Measurements from ENCODE around the gene SLC9A8. TPM values are rescaled to one million over a fixed set of nuclear protein-coding genes. Genes with fewer than 3 reads are reported as not detected.
A peak's percentile ranks its signal among the peaks of the same experiment; 100 is the strongest.

Gene SLC9A8
- total and polyA plus RNA-seq, 2 of the 8 experiments (the other 6 are each of a cell fraction or from before 2014, with no cell fraction given): 3.2 to 6.2 TPM

DNA sequence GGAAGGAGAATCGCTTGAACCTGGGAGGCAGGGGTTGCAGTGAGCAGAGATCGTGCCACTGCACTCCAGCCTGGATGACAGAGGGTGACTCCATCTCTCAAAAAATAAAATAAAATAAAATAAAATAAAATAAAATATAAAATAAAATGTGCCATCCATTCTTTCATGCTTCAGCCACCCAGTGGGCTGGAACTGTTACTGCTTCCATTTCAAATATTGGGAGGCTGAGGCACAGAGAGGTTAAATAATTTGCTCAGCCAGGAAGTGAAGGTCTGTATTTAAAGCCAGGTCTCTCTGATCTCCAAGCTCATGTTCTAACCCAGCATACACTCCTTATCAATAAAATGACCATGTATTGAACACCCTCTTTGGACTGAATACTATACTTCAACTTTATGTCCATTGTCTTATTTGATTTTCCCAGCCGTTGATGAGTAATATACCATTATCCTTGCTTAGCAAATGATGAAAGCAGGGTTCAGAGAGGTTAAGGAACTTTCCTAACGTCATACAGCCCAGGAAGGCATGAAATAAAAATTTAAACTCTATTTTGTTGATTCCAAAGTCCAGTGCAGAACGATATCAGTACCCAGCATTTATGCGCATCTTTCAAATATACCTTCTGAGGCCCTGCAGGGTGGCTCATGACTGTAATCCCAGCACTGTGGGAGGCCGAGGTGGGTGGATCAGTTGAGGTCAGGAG is 25.8 kb upstream of the SLC9A8 start:
- Histone ChIP-seq H3K27ac (ENCODE audit: low read depth, low read length) (no peak overlapping the region), H4K5ac (ENCODE audit: insufficient read length, low read depth, low read length) (no peak overlapping the region), H3K79me1 (ENCODE audit: low read depth, low read length) (no peaks in the 10 kb centered on the region), H2BK12ac (ENCODE audit: low read depth, low read length) (no peak overlapping the region), H4K20me1 (replicated peaks in 1 of 2; ENCODE audit: control insufficient read depth in 1 of 2, insufficient read depth in 2 of 2, low read length in 2 of 2) (no peaks in the 10 kb centered on the region), H3K56ac (replicated peaks; ENCODE audit: insufficient read length, low read depth, low read length) (no peak overlapping the region), H3K36me3 (ENCODE audit: control insufficient read depth in 2 of 4, insufficient read depth in 4 of 4, low read length in 3 of 4) (no peaks in the 10 kb centered on the region), H4K8ac (ENCODE audit: extremely low read depth, insufficient read depth, low read length) (no peak overlapping the region), H2AK5ac (ENCODE audit: low read depth, low read length) (no peak overlapping the region), H3K9me3 (ENCODE audit: insufficient read depth in 2 of 2, low read depth in 1 of 2, low read length in 1 of 2) (no peaks in the 10 kb centered on the region), H3K4me3 (ENCODE audit: extremely low read depth in 1 of 4, insufficient read depth in 2 of 4, low read depth in 3 of 4, low read length in 4 of 4) (no peak overlapping the region), H3K27me3 (replicated peaks in 1 of 4; ENCODE audit: control insufficient read depth in 3 of 4, extremely low read depth in 1 of 4, insufficient read depth in 3 of 4, low read length in 3 of 4) (no peaks in the 10 kb centered on the region), H3K4me1 (replicated peaks in 1 of 4; ENCODE audit: control insufficient read depth in 3 of 4, insufficient read depth in 4 of 4, low read length in 3 of 4) (no peaks in the 10 kb centered on the region; a peak in 1 of 7 replicates), H3K14ac (ENCODE audit: insufficient read length) (no peak overlapping the region), H2AFZ (ENCODE audit: low read length) (no peak overlapping the region), H3K18ac (ENCODE audit: extremely low read depth, low read length) (no peak overlapping the region), H4K91ac (replicated peaks; ENCODE audit: insufficient read length, low read length) (no peak overlapping the region), H3K4me2 (ENCODE audit: insufficient read depth in 1 of 2, low read depth in 2 of 2, low read length in 2 of 2) (no peak overlapping the region), H2BK120ac (replicated peaks; ENCODE audit: low read depth, low read length) (no peak overlapping the region), H2BK5ac (ENCODE audit: low read depth, low read length) (no peak overlapping the region), H2BK20ac (ENCODE audit: low read length) (no peak overlapping the region), H3K79me2 (ENCODE audit: control insufficient read depth in 1 of 2, insufficient read depth in 2 of 2, low read length in 2 of 2) (no peaks in the 10 kb centered on the region), H2BK15ac (ENCODE audit: low read length) (no peak overlapping the region), H3K23ac (ENCODE audit: insufficient read length) (no peak overlapping the region), H3K9ac (replicated peaks in 1 of 4; ENCODE audit: extremely low read depth in 1 of 4, low read depth in 3 of 4, low read length in 3 of 4) (no peak overlapping the region), H3K23me2 (ENCODE audit: low read depth, low read length) (no peaks in the 10 kb centered on the region), H3K4ac (replicated peaks; ENCODE audit: insufficient read length, low read depth, low read length) (no peak overlapping the region)
- TF ChIP-seq, protein P1, sequence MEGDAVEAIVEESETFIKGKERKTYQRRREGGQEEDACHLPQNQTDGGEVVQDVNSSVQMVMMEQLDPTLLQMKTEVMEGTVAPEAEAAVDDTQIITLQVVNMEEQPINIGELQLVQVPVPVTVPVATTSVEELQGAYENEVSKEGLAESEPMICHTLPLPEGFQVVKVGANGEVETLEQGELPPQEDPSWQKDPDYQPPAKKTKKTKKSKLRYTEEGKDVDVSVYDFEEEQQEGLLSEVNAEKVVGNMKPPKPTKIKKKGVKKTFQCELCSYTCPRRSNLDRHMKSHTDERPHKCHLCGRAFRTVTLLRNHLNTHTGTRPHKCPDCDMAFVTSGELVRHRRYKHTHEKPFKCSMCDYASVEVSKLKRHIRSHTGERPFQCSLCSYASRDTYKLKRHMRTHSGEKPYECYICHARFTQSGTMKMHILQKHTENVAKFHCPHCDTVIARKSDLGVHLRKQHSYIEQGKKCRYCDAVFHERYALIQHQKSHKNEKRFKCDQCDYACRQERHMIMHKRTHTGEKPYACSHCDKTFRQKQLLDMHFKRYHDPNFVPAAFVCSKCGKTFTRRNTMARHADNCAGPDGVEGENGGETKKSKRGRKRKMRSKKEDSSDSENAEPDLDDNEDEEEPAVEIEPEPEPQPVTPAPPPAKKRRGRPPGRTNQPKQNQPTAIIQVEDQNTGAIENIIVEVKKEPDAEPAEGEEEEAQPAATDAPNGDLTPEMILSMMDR (IDR thresholded peaks at IDR 0.05; ENCODE audit: control extremely low read depth in 1 of 3, insufficient read depth in 1 of 3, low read depth in 1 of 3, low read length in 3 of 3): peak in 2 of 3 experiments; percentile 36 to 39; a peak in 2 of 4 replicates
- peak; percentile 41 to 65 for TF ChIP-seq RAD21 (IDR thresholded peaks at IDR 0.05 in 1 of 2, conservative IDR thresholded peaks at IDR 0.05 in 1 of 2; ENCODE audit: low read depth in 2 of 2, low read length in 2 of 2)
- no peak for TF ChIP-seq CEBPB (IDR thresholded peaks at IDR 0.05; ENCODE audit: low read depth, low read length)
- CTCF ChIA-PET (ENCODE audit: partially characterized antibody): interaction anchor here (0.7 to 4.5 kb wide), 12 partner anchors 9 to 177 kb away, joined by 3 to 16 read pairs (median 4); no protein-coding TSS in a partner anchor
- POLR2A ChIA-PET (ENCODE audit: partially characterized antibody): interaction anchor here (1.7 kb wide), 1 partner anchor 74 kb away, joined by 4 read pairs; the partner anchor contains the start of gene B4GALT5
- FAIRE-seq (no peak), DNase-seq (ENCODE audit: low read depth in 1 of 2, low spot score in 2 of 2) (no peak)
- WGBS, 2 experiments (ENCODE audit: extremely low coverage in 1 of 2, insufficient coverage in 1 of 2, insufficient read length in 1 of 2, insufficient replicate concordance in 2 of 2, low coverage in 1 of 2, low lambda C conversion rate in 2 of 2, missing lambda C conversion rate in 1 of 2): 86% methylated on average over 7 of the region's 7 CpGs; no CpG with 5 or more reads in 1 of the 2 experiments

Data from H1 (cell line).